ENCODE results near the gene GAS2L2.

GAS2L2 gene

GRCh38 chr17:35752945-35753764 lies at the start of gene GAS2L2:
Gene GAS2L2, minus strand, starts transcription at chr17:35753239. Its CDS starts 389 bp downstream, at chr17:35752850.
- no peak for DNase-seq (ENCODE audit: low read depth)

GRCh38 chr17:35801583-35802224 lies 48.7 kb upstream of the GAS2L2 start:
- DNase-seq (ENCODE audit: low read depth), result no peak

- no peak for DNase-seq (ENCODE audit: low read depth)
These were observed 46.9 kb upstream of the GAS2L2 start for GRCh38 chr17:35799942-35800341.

GRCh38 chr17:35797918-35798317 lies 44.9 kb upstream of the GAS2L2 start:
- no peak for DNase-seq (ENCODE audit: low read depth)

GRCh38 chr17:35797370-35797769 lies 44.3 kb upstream of the GAS2L2 start:
- no peak for DNase-seq (ENCODE audit: low read depth)

GRCh38 chr17:35796942-35797341 lies 43.9 kb upstream of the GAS2L2 start:
- DNase-seq (ENCODE audit: low read depth), result no peak

- DNase-seq (ENCODE audit: low read depth), result no peak
These were observed 42.8 kb upstream of the GAS2L2 start for GRCh38 chr17:35795871-35796265.

GRCh38 chr17:35795007-35795870 lies 42.2 kb upstream of the GAS2L2 start, which contains the start of gene MMP28:
Gene MMP28, minus strand, starts transcription at chr17:35795641. Its CDS starts 264 bp downstream, at chr17:35795377.
- DNase-seq (ENCODE audit: low read depth), result no peak

GRCh38 chr17:35793257-35793656 lies 40.2 kb upstream of the GAS2L2 start:
- DNase-seq (ENCODE audit: low read depth), result no peak

- no peak for DNase-seq (ENCODE audit: low read depth)
These were observed 38.8 kb upstream of the GAS2L2 start for GRCh38 chr17:35791681-35792350.

GRCh38 chr17:35790841-35791240 lies 37.8 kb upstream of the GAS2L2 start:
- DNase-seq (ENCODE audit: low read depth), result no peak

- DNase-seq (ENCODE audit: low read depth), result no peak
These were observed 35.7 kb upstream of the GAS2L2 start for GRCh38 chr17:35788477-35789368.

GRCh38 chr17:35786941-35787432 lies 33.9 kb upstream of the GAS2L2 start:
- no peak for DNase-seq (ENCODE audit: low read depth)

GRCh38 chr17:35784895-35785294 lies 31.9 kb upstream of the GAS2L2 start:
- no peak for DNase-seq (ENCODE audit: low read depth)

- no peak for DNase-seq (ENCODE audit: low read depth)
These were observed 27.9 kb upstream of the GAS2L2 start for GRCh38 chr17:35780950-35781349.

- no peak for DNase-seq (ENCODE audit: low read depth)
These were observed 25.7 kb upstream of the GAS2L2 start for GRCh38 chr17:35778641-35779196.

- no peak for DNase-seq (ENCODE audit: low read depth)
These were observed 22.5 kb upstream of the GAS2L2 start for GRCh38 chr17:35775583-35775982.

GRCh38 chr17:35775039-35775438 lies 22.0 kb upstream of the GAS2L2 start:
- DNase-seq (ENCODE audit: low read depth), result no peak

GRCh38 chr17:35774499-35774898 lies 21.5 kb upstream of the GAS2L2 start:
- DNase-seq (ENCODE audit: low read depth), result no peak

- DNase-seq (ENCODE audit: low read depth), result no peak
These were observed 20.8 kb upstream of the GAS2L2 start for GRCh38 chr17:35773679-35774425.

All from stimulated activated CD4-positive, alpha-beta T cell treated with anti-CD3 and anti-CD28 coated beads, Interleukin-2, amount 100 ng/mL, for 4 hours (primary cell).